ENCODE measurements around the gene EXOC1L.

EXOC1L gene

GRCh38 chr4:55884093-55884850 lies 64.7 kb downstream of the EXOC1L start:
- DNase-seq (ENCODE audit: low read depth) = no peak

DNA sequence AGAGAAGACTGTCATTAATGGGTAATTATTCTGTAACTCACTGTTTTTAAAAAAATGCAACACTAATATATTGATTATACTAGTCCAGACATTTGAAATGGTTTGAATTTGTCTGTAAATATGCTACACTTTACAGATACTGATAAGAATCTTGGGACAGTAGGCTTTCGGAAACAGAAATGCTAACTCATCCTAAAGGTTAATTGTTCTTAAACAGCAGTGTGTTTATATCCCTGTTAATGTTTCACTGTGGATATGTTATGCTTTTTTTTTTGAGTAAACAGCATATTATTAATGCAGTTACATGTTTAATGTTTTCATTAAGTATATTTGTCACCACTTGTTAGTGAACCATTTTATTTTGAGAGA lies 65.2 kb downstream of the EXOC1L start:
- DNase-seq (ENCODE audit: low read depth) = no peak

All from GM04503 (cell line).